ENCODE measurements around the gene PACRG.
A peak's percentile ranks its signal among the peaks of the same experiment; 100 is the strongest.

Gene PACRG

DNA sequence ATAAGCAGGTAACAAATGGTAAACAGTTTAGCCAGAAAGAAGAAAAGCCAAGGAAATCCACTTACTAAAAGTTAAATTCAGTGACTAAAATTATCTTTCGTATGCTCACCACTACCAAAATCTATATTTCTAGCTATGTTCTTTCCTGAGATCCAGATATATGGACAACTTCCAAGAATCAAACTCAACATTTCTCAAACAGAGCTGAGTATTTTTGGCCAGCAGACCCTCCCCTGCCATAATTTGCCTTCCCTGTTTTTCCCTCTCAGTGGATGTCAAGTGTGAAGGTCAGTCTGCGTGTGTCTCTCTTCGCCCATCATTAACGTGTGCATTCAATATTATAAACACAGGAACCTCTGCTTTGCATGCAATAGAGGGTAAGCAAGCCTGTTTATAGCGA, 42.2 kb upstream of the PACRG start:
- no peak for TF ChIP-seq Cebpa-rat (IDR thresholded peaks at IDR 0.05)
- Histone ChIP-seq H3K4me1 (peaks cover 0 to 7% (median 0%) of the 10 kb centered on the region in 10 experiments; a peak in 2 of 20 replicates), H3K4me2 (no peak overlapping the region), H3K9me3 (replicated peaks in 1 of 11) (peaks cover 0 to 5% (median 0%) of the 10 kb centered on the region in 11 experiments; a peak in 1 of 22 replicates), H3K4me3 (no peak overlapping the region), H4K20me1 (no peaks in the 10 kb centered on the region), H3K9ac (no peak overlapping the region), H3K27ac (no peak overlapping the region), H3K27me3 (no peaks in the 10 kb centered on the region), H3K36me3 (no peaks in the 10 kb centered on the region)

DNA sequence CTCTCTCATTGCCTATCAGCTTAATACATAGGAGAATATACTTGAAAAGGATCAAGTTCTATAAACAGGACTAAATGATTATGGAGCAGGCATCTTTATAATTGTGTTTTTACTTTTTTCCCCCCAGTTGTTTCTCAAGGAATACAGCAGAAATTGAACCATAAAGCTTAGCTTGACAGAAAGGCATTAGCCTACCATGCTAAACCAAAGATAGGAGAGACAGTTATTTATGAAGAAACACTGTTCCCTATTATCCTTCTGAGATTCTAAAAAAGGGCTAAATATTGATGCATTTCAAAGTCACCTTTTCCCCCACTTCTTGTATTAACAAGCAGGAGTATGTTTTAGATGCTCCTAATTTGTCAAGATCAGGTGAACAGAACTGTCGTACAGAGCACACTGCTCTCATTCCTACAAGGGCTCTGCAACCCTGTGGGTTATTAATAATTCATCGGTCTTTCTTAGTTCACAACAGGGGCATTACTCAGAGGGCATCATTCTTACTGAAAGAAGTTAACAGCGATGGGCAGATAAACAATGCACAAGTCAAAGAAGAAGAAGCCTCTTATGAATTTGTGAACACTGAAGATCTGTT, 38.9 kb upstream of the PACRG start:
- H3K9me3 ChIP-seq (replicated peaks in 1 of 11) = no peaks in the 10 kb centered on the region
- no peak overlapping the region for H3K9ac ChIP-seq
- H4K20me1 ChIP-seq = no peaks in the 10 kb centered on the region
- TF ChIP-seq Cebpa-rat (IDR thresholded peaks at IDR 0.05) = no peak
- H3K4me3 ChIP-seq = no peak overlapping the region
- no peaks in the 10 kb centered on the region for H3K36me3 ChIP-seq
- H3K4me2 ChIP-seq = no peak overlapping the region
- peaks cover 0 to 7% (median 0%) of the 10 kb centered on the region in 10 experiments; a peak in 2 of 20 replicates for H3K4me1 ChIP-seq
- no peaks in the 10 kb centered on the region for H3K27me3 ChIP-seq
- no peak overlapping the region for H3K27ac ChIP-seq

DNA sequence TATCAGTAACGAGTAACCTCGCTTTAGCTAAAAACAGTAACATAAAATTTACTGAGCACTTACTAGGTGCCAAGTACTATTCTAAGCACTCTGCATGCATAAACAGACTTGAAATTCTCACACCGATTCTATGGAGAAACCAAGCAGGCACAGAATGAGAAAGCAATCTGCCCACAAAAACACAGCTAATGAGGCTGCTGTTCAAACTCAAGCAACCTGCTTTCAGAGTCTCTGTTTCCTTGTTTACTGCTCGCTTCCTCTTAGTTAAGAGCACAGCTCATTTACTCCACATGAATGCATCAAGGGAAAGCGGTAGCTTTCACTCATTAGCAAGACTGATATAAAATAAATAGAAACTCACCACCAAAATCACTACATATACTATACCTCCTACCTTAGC, 37.6 kb upstream of the PACRG start:
- H3K4me2 ChIP-seq = peak overlapping the region in 2 of 11 experiments; percentile 2 to 28; a peak in 2 of 22 replicates
- peaks cover 0 to 7% (median 0%) of the 10 kb centered on the region in 10 experiments; a peak in 2 of 20 replicates for H3K4me1 ChIP-seq
- H3K27ac ChIP-seq = no peak overlapping the region
- no peak overlapping the region for H3K9ac ChIP-seq
- no peaks in the 10 kb centered on the region for H3K9me3 ChIP-seq (replicated peaks in 1 of 11)
- TF ChIP-seq Cebpa-rat (IDR thresholded peaks at IDR 0.05) = no peak
- no peaks in the 10 kb centered on the region for H3K36me3 ChIP-seq
- H3K4me3 ChIP-seq = no peak overlapping the region
- no peaks in the 10 kb centered on the region for H3K27me3 ChIP-seq
- H4K20me1 ChIP-seq = no peaks in the 10 kb centered on the region

DNA sequence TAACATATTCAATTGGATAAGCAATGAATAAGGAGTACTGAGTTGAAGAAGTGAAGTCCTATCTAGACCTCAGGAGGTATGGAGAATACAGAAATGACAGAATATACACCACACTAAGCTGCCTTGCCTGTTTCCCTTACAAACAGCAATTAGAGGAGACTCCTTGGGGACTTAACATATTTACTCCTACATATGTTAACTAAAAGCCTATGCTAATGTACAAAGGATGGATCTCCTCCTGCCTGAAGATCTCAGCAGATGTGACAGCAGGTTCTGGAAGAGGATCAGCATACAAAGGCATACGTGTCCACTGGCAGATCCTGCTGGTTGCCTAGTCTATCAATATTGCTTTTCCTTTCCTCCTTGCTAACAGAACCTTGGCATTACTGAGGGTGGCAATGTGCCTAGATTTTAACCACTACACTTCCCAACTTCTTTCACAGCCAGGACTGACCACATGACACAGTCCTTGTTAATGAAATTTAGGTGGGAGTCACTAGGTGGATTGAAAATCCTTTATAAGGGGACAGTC, 29.8 kb upstream of the PACRG start:
- Histone ChIP-seq H3K4me2 (no peak overlapping the region), H3K4me1 (no peaks in the 10 kb centered on the region), H3K27me3 (no peaks in the 10 kb centered on the region), H3K36me3 (no peaks in the 10 kb centered on the region), H3K27ac (no peak overlapping the region), H3K9me3 (replicated peaks in 1 of 11) (no peaks in the 10 kb centered on the region), H4K20me1 (no peaks in the 10 kb centered on the region), H3K9ac (no peak overlapping the region), H3K4me3 (no peak overlapping the region)
- no peak for TF ChIP-seq Cebpa-rat (IDR thresholded peaks at IDR 0.05)

DNA sequence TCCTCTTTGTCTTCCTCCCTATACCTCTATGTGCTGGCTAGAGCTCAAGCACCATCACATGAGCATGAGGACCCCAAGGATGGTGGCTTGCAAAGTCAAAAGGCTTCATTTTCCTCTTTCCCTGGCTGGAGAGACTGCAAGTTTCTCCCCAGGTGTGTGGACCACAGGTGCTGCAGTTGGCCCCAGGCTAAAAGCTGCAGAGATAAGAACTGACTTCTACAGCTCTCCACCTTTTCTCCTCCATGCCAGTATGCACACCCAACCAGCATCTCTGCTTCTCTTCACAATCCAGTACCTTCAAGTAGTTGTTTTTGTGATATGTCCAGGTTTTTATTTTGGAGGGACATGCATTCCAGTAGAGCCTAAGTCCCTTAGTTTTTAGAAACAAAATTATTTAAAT, 29.3 kb upstream of the PACRG start:
- Histone ChIP-seq H3K9me3 (replicated peaks in 1 of 11) (no peaks in the 10 kb centered on the region), H3K4me2 (no peak overlapping the region), H3K27ac (no peak overlapping the region), H4K20me1 (no peaks in the 10 kb centered on the region), H3K9ac (no peak overlapping the region), H3K27me3 (no peaks in the 10 kb centered on the region), H3K4me1 (no peaks in the 10 kb centered on the region), H3K36me3 (no peaks in the 10 kb centered on the region), H3K4me3 (no peak overlapping the region)
- no peak for TF ChIP-seq Cebpa-rat (IDR thresholded peaks at IDR 0.05)

DNA sequence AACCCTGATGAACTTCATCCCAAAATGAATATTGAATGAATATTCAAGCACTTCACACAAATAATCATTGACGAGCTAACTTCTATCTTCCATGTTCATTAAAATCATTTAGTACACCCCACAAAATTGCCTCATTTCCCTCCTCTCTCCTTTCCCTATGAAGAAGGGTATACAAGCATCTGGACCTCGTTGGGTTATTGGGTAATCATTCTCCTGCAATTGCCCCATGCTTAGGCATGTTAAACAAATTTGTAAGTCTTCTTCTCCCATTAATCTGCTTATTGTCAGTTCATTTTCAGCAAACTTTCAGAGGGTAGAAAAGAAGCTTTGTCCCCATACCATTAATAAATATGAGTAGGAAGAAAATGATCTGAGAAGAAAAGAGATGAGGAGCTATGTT, 27.8 kb upstream of the PACRG start:
- no peak overlapping the region for H3K4me2 ChIP-seq
- H3K9me3 ChIP-seq (replicated peaks in 1 of 11) = no peaks in the 10 kb centered on the region
- no peak overlapping the region for H3K4me3 ChIP-seq
- no peaks in the 10 kb centered on the region for H3K36me3 ChIP-seq
- H3K27me3 ChIP-seq = no peaks in the 10 kb centered on the region
- H3K4me1 ChIP-seq = no peaks in the 10 kb centered on the region
- H3K9ac ChIP-seq = no peak overlapping the region
- no peaks in the 10 kb centered on the region for H4K20me1 ChIP-seq
- TF ChIP-seq Cebpa-rat (IDR thresholded peaks at IDR 0.05) = no peak
- H3K27ac ChIP-seq = no peak overlapping the region

DNA sequence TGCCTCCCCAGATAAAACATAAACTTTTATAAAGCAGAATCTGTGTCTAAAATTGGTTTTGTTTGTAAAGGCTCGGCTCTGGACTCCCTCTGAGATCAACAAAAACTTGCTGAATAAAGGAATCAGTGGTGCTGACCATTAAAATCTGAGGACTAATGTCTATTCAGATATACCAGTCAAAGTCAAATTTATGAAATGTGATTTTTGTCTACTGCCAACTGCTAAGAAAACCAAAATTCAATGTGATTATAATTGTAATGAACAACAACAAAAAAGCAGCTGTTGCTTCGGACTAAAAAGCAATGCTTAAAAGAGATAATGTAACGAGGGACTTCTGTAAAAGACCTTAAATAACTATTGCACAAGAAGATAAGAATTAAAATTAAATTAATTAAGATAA, 26.8 kb upstream of the PACRG start:
- Histone ChIP-seq H3K9ac (no peak overlapping the region), H3K4me3 (no peak overlapping the region), H3K27me3 (no peaks in the 10 kb centered on the region), H3K27ac (no peak overlapping the region), H3K4me2 (no peak overlapping the region), H4K20me1 (no peaks in the 10 kb centered on the region), H3K4me1 (peaks cover 3 to 9% (median 6%) of the 10 kb centered on the region in 10 experiments; a peak in 15 of 20 replicates), H3K36me3 (no peaks in the 10 kb centered on the region), H3K9me3 (replicated peaks in 1 of 11) (no peaks in the 10 kb centered on the region)
- TF ChIP-seq Cebpa-rat (IDR thresholded peaks at IDR 0.05) = no peak

DNA sequence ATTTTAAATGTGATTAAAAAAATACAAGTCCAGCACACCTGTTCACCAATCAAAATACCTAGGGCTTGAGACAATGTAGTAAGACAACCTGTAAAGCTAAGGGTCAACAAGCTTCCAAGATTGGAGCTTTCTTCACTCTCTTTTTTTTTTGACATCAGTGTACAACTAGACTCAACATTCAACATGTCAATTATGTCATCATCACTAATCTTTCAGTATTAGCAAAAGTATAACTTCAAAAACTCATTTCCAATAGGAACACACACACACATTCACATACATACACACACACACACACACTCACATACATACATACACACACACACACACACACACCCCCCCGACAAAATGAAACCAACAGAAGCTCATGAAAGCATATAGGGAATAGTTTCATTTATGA, 26.2 kb upstream of the PACRG start:
- H4K20me1 ChIP-seq = no peaks in the 10 kb centered on the region
- no peak overlapping the region for H3K9ac ChIP-seq
- no peaks in the 10 kb centered on the region for H3K36me3 ChIP-seq
- no peak overlapping the region for H3K4me3 ChIP-seq
- H3K27ac ChIP-seq = no peak overlapping the region
- peaks cover 9 to 15% (median 12%) of the 10 kb centered on the region in 10 experiments; a peak in 16 of 20 replicates for H3K4me1 ChIP-seq
- H3K4me2 ChIP-seq = no peak overlapping the region
- no peaks in the 10 kb centered on the region for H3K9me3 ChIP-seq (replicated peaks in 1 of 11)
- no peak for TF ChIP-seq Cebpa-rat (IDR thresholded peaks at IDR 0.05)
- no peaks in the 10 kb centered on the region for H3K27me3 ChIP-seq

DNA sequence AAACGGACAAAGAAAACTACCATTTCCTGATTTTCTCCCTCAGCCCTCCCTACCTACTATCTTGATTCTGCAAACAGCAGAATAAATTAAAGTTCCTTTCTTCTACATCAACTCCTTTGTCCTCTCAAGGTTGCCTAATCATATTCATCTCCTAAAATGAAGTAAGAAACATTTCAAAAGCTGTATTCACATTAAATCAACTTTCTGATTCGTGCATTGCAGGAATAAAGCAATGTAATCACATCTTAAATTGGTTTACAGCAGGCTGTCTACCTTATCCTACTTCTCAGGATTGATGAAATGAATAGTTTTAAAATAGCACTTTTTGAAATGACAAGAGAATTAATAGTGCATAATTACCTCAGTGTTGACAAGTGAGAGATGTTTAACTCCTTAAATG, 25.3 kb upstream of the PACRG start:
- Histone ChIP-seq H3K4me2 (no peak overlapping the region), H3K9me3 (replicated peaks in 1 of 11) (no peaks in the 10 kb centered on the region), H3K36me3 (no peaks in the 10 kb centered on the region), H3K9ac (no peak overlapping the region), H4K20me1 (no peaks in the 10 kb centered on the region), H3K27me3 (no peaks in the 10 kb centered on the region), H3K4me1 (peaks cover 9 to 17% (median 14%) of the 10 kb centered on the region in 10 experiments; a peak in 16 of 20 replicates), H3K4me3 (no peak overlapping the region), H3K27ac (no peak overlapping the region)
- no peak for TF ChIP-seq Cebpa-rat (IDR thresholded peaks at IDR 0.05)

DNA sequence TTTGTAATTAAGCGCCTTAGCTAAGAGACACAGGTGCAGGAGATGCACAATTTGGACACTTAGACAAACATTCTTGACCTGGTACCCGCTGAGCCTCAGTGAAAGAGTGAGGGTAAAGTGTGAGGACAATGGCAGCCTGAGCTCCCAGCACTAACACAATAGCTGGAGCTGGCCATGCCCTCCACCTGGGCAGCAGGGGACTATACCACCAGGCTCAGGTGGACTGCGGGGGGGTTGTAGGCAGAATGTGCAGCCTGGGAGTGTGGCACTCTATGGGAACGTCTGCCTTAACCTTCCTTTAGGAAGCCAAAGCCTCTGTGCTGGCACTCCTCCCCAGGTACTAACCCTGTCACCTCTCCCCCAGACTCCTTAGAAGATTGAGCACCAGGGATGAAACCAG, 23.8 kb upstream of the PACRG start:
- Histone ChIP-seq H3K4me1 (peaks cover 9 to 17% (median 14%) of the 10 kb centered on the region in 10 experiments; a peak in 16 of 20 replicates), H3K4me2 (no peak overlapping the region), H3K27me3 (no peaks in the 10 kb centered on the region), H3K9me3 (replicated peaks in 1 of 11) (no peaks in the 10 kb centered on the region), H4K20me1 (no peaks in the 10 kb centered on the region), H3K9ac (no peak overlapping the region), H3K27ac (no peak overlapping the region), H3K4me3 (no peak overlapping the region), H3K36me3 (no peaks in the 10 kb centered on the region)
- TF ChIP-seq Cebpa-rat (IDR thresholded peaks at IDR 0.05) = no peak

All from BLaER1 treated with 17β-estradiol and CSF1 and Interleukin-3, amounts not matched to agents 10 nM and 100 nM (cell line).